GM18868 (cell line): ENCODE data around the gene ELK3.

ENCODE experiments used
- ATAC-seq: cut with Tn5 transposase; IDR thresholded peaks from one replicate; pipeline ENCODE4 v1.9.1; 2021; ENCODE audit warnings: mild to moderate bottlenecking, moderate library complexity; ENCODE audit not compliant: unreplicated experiment

Gene ELK3

DNA sequence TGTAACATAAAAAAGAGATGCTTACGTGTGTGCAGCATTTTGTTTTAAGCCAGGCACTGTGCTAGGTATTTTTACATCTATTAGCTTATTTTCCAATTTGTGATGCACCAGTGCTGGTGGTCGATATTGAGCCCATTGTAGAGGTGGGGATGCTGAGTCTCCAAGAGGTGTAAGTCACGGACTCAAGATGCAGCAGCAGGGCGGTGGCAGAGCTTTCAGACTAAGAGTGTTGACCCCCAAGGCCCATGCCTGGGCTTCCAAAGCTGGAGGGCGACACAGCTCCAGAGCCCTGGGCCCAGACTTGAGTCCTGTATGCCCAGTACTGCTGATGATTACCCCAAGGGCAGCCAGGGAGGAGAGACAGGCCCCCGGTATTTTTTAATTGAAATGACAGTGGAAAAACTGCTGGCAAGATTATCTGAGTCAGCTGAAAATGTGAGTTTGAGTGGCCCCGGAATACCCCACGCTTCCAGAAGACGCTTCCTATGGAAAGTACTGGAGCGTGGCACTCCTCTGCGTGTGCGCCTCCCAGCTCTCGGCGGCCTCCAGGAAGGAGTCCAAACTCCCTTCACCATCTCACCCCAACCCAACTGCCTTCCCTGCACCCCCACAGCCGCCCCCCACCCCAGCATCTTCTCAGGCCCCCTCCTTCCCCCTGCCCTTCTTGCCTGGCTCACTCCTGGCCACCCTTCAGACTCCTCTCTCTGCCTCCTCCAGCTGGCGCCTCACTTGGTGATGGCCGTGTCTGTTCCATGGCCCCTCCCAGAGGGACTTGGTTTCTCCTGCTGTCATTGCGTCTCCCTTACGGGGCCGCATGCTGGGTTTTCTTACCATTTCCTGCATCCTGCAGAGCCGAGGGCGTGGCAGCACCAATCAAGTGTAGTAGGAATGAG is 40.7 kb downstream of the ELK3 start:
- no peak for ATAC-seq

DNA sequence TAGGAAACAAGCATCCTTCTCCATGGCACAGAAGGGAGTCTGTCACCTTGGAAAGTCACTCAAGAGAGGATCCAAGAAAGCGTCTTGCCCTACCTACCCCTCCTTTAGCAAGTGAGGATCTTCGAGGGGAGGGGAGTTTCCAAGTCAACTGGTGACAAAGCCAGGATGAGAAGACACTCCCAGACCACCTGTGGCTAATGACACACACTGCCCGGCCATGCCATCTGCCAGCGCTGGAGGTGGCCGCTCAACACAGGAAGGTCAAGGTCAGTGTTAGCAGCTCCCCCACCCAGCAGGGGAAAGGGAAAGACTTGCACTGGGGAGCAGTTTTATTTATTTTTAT is 41.3 kb downstream of the ELK3 start:
- ATAC-seq = no peak

DNA sequence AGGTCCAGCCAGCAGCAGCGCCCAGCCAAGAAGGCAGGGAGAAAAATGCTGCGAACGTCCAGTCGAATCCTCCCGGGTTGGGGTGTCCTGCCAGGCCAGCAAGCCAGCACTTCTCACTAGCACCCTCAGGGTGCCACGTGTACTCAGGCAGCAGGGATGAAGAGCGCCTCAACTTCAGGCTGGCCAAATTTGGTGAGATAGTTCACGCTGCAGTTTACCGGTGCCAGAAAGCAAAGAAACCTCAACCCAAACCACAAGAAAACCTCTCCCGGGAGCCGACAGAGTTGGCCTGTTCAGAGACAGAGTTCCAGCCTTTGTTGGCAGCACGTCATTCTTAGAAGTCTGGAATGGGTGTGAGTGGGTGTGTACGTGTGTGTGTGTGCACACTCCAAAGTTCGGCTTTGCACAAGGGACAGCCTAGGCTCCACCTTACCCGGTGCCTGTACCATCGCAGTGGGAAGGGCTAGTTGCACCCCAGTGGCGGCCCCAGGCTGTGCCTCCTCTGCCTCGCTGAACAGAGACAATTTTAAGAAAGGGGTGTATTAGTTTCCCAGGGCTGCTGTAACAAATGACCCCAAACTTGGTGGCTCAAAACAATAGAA is 42.1 kb downstream of the ELK3 start:
- ATAC-seq = no peak

DNA sequence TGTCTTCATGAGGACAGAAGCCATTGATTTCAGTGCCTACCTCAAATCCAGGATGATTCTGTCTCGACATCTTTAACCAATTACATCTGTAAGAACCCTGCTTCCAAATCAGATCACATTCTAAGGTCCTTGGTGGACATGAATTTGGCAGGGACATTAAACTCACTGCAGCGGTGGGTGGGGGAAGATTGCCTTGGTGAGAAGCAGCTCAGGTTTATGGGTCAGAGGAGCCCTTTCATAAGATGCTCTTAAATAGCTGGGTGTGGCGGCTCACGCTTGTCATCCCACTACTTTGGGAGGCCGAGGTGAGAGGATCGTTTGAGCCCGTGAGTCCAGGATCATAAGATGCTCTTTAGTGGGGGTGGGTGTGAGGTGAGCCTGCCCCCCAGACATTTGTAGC is 42.9 kb downstream of the ELK3 start:
- ATAC-seq = no peak

DNA sequence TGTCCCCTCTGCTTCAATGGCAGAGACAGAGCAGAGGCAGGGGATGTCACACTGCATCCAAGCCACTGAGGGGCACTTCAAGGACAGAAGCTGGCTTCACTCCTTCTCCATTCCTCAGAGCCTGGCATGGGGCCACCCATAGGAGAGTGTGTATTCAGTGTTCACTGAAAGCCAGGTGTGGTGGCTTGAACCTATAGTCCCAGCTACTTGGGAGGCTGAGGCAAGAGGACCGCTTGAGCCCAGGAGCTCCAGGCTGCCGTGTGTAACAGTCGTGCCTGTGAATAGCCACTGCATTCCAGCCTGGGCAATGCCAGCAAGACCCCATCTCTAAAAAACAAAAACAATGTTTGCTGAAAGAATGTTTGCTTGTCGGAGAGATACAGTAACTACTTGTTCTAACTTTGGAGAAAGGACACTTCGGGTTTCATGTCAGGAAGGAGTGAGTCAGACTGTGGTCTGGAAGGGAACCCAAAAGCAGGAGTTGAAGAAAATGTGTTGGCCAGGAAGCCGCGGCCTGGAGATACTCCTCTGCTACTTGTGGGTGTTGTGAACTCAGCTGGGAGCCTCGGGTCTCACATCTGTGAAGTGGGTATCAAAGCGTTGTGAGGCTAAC is 43.4 kb downstream of the ELK3 start:
- ATAC-seq = no peak

DNA sequence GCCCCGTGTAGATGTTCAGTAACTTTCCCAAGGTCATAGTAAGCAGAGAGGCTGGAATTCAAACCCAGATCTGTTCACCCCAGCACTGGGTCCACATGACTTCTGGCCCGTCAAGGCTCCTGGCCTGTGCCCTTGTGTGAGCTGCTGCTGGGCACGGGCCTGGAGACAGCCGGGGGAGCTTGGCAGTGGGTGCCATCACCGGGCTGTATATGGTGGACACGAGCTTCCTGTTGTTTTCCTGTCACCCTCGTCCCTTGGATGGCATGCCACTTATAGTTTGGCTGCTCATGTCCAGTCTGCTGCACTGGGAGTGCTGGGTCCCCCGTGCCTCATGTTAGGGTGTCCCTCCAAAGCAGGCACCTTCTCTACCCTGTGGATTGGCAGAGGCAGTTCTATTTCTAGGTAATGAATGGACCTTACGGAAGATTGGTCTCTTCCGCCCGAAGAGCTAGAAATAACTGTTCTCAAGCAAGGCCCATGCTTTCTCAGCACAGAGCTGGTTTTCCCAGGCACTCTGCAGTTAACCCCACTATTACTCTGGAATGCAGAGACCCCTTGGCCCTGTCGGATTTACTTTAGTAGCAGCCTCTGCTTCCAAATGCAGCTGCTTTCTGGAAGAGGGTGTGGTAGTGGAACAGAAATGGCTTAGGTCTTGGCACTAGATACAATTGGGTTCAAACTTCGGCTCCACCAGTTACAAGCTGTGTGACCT is 44.3 kb downstream of the ELK3 start:
- no peak for ATAC-seq

DNA sequence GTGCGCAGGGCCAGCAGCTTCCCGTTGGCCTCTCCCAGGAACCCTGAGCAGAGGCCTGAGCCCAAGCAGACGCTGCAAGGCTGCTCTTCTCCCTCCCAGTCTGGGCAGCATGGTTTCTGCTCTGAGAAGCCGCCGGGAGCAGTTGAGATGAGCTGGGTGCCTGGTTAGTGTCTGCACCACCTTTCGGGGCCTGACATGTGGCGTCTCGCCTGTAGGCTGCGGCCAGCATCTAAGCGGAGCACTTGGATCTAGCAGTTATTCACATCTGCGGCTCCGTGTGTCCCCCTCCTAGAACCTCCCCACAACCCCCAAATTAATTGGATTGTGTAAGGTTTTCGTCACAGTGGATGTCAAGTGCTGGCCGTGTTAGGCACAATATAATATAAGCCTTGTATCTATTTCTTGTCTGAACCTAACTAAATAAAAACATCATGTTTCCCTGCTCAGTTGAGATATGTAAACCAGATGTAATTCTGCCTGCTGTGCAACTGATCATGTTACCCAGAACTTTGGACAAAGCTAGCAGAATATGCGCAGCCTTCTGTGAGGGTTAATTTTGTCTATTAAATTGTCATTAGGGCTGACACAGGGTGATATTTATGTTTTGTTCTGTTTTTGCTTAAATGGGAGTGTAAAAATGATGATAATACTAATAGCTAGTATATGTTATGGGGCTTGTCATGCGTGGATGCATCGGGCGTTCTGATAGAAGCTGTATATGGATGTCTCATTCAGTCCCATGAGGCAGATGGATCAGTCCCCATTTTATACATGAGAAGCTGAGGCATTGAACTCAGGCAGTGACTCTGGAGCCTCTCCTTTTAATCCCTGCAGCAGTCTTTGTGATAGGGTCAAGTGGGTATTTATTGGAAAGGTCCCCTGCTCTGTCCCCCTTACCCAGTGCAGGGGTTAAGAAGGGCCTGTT is 45.8 kb downstream of the ELK3 start:
- no peak for ATAC-seq

DNA sequence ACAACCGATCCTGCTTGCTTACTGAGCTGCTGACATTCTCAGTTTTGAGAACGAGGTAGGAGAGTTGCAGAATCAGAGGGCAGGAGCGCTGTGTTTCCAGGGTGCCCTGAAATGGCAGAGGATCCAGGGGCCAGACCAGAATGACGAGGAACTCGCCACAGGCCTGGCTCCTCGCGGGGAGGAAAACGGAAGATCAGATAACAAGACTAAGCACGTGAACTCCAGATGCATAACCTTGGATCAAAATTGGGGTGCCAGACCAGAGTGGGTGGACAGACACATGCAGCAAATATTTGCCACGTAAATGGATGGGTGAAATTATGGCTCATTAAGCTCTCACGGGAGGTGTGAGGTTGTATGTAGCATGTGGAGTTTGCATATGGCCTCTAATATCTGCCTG is 46.5 kb downstream of the ELK3 start:
- no peak for ATAC-seq

DNA sequence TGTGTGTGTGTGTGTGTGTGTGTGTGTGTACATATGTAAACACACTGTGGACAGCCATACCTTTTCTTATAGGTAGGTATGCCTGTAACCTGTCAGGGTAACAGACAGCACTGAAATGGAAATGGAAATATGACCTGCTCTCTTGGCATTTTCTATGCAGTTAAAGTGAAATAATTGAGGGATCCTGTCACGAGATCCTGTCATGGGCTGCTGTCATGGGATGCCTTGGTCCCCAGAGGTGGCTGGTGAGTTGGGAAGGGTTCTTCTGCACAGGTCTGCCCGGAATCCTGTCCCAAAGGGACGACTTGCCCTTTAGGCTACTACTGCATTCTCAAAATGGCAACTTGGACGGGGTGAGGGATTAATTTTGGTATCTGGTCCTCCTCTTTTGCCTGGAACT is 47.3 kb downstream of the ELK3 start:
- no peak for ATAC-seq

DNA sequence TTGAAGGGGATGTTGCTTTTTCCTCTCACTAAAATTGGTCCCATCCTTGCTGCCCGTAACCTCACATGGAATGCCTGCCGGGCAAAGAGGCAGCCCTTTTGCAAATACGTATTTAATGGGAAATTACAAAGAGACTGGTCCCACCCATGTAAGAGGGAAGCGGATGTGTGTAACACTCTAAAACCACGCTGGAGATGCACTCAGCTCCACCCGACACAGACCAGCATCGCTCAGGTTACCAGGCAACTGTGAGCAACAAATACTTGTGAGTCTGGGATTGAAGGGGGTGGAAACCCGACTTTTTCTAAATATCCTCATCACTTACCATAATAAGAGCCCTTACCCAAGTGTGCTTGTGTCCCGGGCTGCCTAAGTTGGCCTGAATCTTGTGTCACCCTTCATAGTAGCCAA is 47.7 kb downstream of the ELK3 start:
- ATAC-seq = no peak

DNA sequence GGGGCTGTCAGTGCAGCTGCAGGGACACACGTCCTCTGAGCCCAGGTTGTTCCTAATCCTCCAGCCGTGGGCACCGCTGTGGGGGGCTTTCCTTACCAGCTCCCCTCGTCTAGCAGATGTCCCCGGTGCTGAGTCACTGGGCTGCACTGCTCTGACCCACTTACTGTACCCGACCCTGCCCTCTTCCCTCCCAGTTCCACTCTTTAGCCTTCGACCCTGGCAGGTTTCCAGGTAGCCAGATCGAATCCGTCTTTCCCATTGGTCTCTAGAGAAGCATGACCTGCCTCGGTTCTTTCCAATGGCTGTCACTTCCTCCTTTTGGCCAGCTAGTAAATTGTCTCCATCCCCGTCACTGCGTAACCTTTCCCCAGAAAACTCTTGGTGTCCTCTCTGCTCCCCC is 48.4 kb downstream of the ELK3 start:
- ATAC-seq = no peak

DNA sequence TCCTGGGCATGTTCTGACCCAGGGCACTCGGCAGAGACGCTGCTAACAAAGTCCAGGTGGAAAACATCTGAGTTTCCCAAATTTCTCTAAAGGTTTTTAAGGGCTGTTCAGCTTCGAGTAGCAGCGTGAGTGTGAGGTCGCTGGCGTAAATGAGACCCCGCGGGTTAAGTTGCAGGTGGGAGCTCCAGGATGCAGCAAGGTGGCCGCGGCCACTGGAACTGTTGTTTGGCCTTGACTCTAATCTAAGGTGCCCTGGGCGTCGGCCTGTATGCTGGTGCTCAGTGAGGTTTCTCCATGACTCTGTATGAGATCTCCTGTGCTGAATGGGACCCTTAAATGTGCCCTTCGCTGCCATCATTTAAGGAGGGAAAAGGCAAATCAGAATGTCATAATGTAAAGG is 50.7 kb downstream of the ELK3 start:
- no peak for ATAC-seq

DNA sequence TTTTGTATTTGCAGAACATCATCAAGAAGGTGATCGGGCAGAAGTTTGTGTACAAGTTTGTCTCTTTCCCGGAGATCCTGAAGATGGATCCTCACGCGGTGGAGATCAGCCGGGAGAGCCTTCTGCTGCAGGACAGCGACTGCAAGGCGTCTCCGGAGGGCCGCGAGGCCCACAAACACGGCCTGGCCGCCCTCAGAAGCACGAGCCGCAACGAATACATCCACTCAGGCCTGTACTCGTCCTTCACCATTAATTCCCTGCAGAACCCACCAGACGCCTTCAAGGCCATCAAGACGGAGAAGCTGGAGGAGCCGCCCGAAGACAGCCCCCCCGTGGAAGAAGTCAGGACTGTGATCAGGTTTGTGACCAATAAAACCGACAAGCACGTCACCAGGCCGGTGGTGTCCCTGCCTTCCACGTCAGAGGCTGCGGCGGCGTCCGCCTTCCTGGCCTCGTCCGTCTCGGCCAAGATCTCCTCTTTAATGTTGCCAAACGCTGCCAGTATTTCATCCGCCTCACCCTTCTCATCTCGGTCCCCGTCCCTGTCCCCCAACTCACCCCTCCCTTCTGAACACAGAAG is 52.8 kb downstream of the ELK3 start:
- ATAC-seq = no peak

DNA sequence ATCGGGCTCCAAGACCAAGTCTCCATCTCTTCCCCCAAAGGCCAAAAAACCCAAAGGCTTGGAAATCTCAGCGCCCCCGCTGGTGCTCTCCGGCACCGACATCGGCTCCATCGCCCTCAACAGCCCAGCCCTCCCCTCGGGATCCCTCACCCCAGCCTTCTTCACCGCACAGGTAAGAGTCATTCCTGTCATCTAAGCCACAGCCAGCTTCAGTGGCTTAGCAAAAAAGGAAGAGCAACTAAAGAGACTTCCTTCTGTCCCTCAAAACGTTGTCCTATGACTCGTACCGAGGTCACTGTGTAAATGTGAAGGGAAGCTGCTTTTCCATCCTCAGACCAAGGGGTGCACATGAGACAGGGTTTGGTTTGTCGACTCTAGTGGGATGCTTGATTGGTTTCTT is 53.4 kb downstream of the ELK3 start:
- ATAC-seq = no peak

DNA sequence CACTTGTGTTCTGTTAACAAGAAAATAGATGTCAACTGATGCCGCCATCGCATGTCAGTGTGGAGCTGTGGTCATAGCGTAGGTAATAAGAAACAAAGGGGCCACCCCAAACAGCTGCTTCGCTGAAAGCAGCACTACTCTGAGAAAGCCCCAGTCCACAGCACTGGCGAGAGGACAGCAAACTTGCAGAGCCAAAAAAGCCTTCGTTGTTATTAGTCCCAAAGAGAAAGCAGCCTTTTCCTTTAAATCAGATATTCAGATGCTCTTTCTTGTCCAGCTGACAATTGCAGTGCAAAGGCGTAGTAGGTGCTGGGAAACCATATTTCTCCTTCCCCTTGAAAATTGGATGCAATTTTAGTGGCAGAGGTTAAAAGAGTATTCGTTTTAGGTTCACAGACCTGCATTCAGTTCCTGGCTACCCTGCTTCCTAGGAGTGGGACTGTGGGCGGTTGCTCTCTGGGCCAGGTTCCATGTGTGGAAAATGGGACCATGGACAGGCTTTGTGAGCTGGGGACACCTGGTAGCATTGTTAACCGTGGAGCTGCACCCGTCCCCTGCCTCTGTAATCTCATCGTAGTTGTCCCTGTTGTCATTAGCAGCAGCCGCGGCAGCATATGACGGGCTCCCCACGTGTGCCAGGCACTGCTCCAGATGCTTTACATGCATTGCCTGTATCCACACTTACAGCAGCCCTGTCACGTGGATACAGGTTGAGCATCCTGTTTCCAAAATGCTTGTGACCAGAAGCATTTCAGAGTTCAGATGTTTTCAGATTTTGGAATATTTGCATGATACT is 54.2 kb downstream of the ELK3 start:
- no peak for ATAC-seq

DNA sequence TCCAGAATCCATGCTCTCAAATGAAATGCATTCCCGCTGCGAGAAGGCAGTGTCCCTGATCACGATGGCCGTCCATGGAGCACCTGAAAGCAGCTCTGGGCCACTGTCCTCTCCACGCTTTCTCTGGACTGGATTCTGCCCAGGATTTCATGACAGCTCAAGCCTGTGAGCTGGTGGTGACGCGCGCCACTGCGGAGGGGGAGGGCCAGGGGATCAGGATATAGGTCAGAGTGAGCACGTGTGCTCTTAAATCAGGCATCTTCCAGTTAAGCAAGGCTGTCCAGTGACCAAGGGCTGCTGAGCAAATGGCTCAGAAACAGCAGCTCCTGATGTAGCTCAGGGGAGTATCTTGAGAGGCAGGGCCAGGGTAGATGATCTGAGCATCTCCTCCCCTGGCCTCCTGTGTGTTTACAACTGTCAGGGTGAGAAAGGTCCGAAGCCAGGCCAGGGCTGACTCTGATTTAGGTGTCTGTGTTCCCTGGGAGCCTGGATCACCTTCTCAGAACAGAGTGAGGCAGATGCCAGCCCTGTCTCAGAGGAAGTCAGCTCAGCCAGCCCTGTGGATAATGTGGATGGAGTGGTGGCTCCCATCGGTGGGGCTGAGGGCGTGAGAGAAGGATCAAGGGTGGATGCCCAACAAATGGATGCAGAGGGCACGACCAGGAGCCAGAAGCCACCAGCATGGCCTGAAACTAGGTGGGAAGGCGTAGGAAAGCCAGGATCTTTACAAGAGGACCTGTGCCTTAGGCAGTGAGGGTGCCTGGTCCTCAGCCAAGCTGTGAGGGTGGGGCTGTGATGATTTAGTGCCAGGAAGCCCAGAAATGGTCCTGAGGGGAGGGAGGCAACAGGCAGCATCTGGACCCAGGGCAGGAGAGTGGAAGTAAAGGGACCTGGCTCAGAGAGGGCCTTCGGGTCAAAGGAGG is 55.3 kb downstream of the ELK3 start:
- ATAC-seq = no peak

DNA sequence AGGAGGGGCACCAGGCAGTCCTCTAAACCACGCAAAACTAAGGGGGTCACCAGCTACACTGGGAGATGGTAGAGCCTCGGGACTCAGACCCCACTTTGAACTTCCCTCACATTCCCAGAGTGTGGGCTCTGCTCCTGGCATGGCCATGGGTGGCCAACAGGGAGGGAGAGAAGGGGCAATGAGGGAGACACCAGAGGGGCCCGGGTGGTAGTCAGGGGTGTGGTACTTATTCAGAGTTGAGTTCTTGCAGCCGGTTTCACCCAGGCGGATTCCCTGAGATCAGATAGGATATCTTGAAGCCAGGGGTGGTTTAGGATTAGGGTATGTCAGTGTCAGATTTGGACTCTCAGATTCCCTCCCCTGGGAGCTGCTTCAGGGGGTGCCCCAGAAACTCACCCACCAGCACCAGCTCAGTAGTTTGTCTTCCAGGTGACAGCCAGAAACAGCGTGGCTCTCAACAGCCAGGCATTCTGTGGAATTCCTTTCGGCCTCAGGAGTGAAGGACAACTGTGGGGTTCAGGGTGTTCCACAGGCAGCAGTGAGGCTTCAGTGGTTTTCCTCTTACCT is 56.0 kb downstream of the ELK3 start:
- no peak for ATAC-seq

DNA sequence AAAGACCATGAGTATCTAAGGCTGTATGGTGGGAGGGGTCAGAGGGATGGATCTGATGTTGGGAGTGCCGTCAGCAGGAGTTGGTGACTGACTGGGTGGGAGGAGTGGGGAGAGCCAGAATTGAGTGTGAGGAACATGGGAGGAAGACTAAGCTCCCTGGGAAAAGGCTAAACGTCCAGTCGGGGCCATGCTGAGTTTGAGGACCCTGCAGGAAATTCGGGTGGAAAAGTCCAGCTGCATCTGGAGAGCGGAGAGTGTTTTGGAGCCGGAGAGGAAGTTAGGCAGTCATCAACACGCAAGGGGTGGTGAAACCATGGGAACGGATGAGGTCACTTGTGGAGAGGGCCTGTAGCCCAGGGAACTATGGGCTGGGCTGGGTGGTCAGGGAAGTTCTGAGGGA is 60.9 kb downstream of the ELK3 start:
- ATAC-seq = no peak
